ENCODE measurements around the gene SOX6.

GRCh38 chr11:16295592-16295991 is 60.8 kb downstream of the SOX6 start:
- TF ChIP-seq REST (IDR thresholded peaks at IDR 0.05; ENCODE audit: insufficient read depth in 1 of 2, low read depth in 2 of 2, low read length in 2 of 2) (no peak), POLR2AphosphoS5 (IDR thresholded peaks at IDR 0.05; ENCODE audit: low read depth, low read length) (no peak), TAF1 (IDR thresholded peaks at IDR 0.05; ENCODE audit: borderline replicate concordance, insufficient read depth, low read length) (no peak), SIN3A (IDR thresholded peaks at IDR 0.05; ENCODE audit: borderline replicate concordance, insufficient read depth, low read length) (no peak)
